Stomach (tissue), 4 donors: ENCODE results near the gene ARF1.

Source experiments
- EP300 ChIP-seq: sonication (generic); formaldehyde crosslinking; IDR thresholded peaks from one replicate; pipeline ENCODE4 v1.6.1; 2017; ENCODE audit warnings: antibody characterized with exemption
- POLR2A ChIP-seq, 4 donors: fragments of 450-650 bp; IDR thresholded peaks; one replicate each; pipeline ENCODE4 v1.6.1; 2016; ENCODE audit warnings: antibody characterized with exemption in 4 of 4, control low read depth in 2 of 4, mild to moderate bottlenecking in 1 of 4, moderate library complexity in 1 of 4
- POLR2AphosphoS5 ChIP-seq, 3 donors: sonication (generic); formaldehyde crosslinking; IDR thresholded peaks; one replicate each; pipeline ENCODE4 v1.6.1; 2016; ENCODE audit warnings: antibody characterized with exemption in 3 of 3
- TF ChIP-seq, protein P1 (sequence below), 7 experiments: fragments of 450-650 bp in 4 of 7; fragments of 200-600 bp in 3 of 7; sonication (generic) in 3 of 7; IDR thresholded peaks; one replicate each; pipeline ENCODE4 v1.5.1; 2016 to 2019; ENCODE audit warnings: antibody characterized with exemption in 7 of 7, control low read depth in 2 of 7, mild to moderate bottlenecking in 1 of 7

- no peak for TF ChIP-seq POLR2A (IDR thresholded peaks at IDR 0.05)
- TF ChIP-seq, protein P1, sequence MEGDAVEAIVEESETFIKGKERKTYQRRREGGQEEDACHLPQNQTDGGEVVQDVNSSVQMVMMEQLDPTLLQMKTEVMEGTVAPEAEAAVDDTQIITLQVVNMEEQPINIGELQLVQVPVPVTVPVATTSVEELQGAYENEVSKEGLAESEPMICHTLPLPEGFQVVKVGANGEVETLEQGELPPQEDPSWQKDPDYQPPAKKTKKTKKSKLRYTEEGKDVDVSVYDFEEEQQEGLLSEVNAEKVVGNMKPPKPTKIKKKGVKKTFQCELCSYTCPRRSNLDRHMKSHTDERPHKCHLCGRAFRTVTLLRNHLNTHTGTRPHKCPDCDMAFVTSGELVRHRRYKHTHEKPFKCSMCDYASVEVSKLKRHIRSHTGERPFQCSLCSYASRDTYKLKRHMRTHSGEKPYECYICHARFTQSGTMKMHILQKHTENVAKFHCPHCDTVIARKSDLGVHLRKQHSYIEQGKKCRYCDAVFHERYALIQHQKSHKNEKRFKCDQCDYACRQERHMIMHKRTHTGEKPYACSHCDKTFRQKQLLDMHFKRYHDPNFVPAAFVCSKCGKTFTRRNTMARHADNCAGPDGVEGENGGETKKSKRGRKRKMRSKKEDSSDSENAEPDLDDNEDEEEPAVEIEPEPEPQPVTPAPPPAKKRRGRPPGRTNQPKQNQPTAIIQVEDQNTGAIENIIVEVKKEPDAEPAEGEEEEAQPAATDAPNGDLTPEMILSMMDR (IDR thresholded peaks at IDR 0.05) = no peak
- TF ChIP-seq POLR2AphosphoS5 (IDR thresholded peaks at IDR 0.05) = no peak
- TF ChIP-seq EP300 = no peak
These were observed 6.7 kb upstream of the ARF1 start for GRCh38 chr1:228075801-228076271.
